Effector memory CD4-positive, alpha-beta T cell (primary cell): Measurements from ENCODE around the gene MCM9.

ENCODE experiments used
- DNase-seq, 3 donors: peaks; one replicate each; pipeline ENCODE4 v3.0.0-alpha.2; 2020
- H3K27ac ChIP-seq: 2 replicates; pipeline ENCODE4 v1.7.0; 2013; ENCODE audit warnings: mild to moderate bottlenecking, low read length, moderate library complexity; ENCODE audit not compliant: insufficient read depth, poor library complexity, severe bottlenecking
- H3K27me3 ChIP-seq: replicated peaks from 2 replicates; pipeline ENCODE4 v1.7.0; 2013; ENCODE audit warnings: mild to moderate bottlenecking, low read length; ENCODE audit not compliant: insufficient read depth, control insufficient read depth, poor library complexity, severe bottlenecking
- H3K36me3 ChIP-seq: 2 replicates; pipeline ENCODE4 v1.7.0; 2013; ENCODE audit warnings: mild to moderate bottlenecking, low read length, moderate library complexity; ENCODE audit not compliant: control insufficient read depth, insufficient read depth
- H3K4me1 ChIP-seq: 2 replicates; pipeline ENCODE4 v1.7.0; 2013; ENCODE audit warnings: low read length, mild to moderate bottlenecking; ENCODE audit not compliant: control insufficient read depth, insufficient read depth, poor library complexity, severe bottlenecking
- H3K4me3 ChIP-seq: 2 replicates; pipeline ENCODE4 v1.7.0; 2013; ENCODE audit warnings: low read length, low read depth, mild to moderate bottlenecking; ENCODE audit not compliant: insufficient read depth, poor library complexity, severe bottlenecking
- H3K9me3 ChIP-seq: 2 replicates; pipeline ENCODE4 v1.7.0; 2013; ENCODE audit warnings: mild to moderate bottlenecking, low read length, moderate library complexity; ENCODE audit not compliant: control insufficient read depth

Gene MCM9

GRCh38 chr6:118913161-118913560 lies 21.8 kb downstream of the MCM9 start:
- H3K36me3 ChIP-seq = peaks cover 60% of the 10 kb centered on the region
- no peak overlapping the region for H3K27ac ChIP-seq
- no peaks in the 10 kb centered on the region for H3K4me1 ChIP-seq
- DNase-seq = no peak
- H3K4me3 ChIP-seq = no peak overlapping the region
- no peaks in the 10 kb centered on the region for H3K9me3 ChIP-seq
- H3K27me3 ChIP-seq = no peaks in the 10 kb centered on the region

GRCh38 chr6:118912646-118913045 lies 22.3 kb downstream of the MCM9 start:
- Histone ChIP-seq H3K4me1 (no peaks in the 10 kb centered on the region), H3K27ac (no peak overlapping the region), H3K9me3 (no peaks in the 10 kb centered on the region), H3K27me3 (no peaks in the 10 kb centered on the region), H3K4me3 (no peak overlapping the region), H3K36me3 (peaks cover 61% of the 10 kb centered on the region)
- no peak for DNase-seq

DNA sequence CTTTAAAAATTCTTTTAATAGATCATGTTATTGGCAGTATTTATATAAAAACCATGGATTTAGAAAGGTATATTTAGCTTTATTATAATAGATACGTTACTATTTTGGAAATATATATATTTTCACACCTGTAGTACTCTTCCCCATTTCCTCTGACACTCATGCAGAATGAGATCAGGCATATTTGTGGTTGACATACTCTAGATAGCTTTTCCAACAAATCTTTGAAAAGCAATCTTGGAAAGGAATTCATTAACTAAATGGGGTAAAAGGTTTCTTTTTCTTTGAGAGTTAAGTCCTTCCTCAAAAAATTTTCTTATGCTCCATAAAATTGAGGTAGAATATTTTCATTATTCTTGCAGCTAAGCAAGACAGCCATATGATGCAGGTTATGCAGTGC lies 26.5 kb downstream of the MCM9 start:
- H3K9me3 ChIP-seq = no peaks in the 10 kb centered on the region
- no peaks in the 10 kb centered on the region for H3K4me1 ChIP-seq
- H3K36me3 ChIP-seq = peaks cover 59% of the 10 kb centered on the region
- DNase-seq = no peak
- H3K4me3 ChIP-seq = no peak overlapping the region
- H3K27me3 ChIP-seq = no peaks in the 10 kb centered on the region
- H3K27ac ChIP-seq = no peak overlapping the region

DNA sequence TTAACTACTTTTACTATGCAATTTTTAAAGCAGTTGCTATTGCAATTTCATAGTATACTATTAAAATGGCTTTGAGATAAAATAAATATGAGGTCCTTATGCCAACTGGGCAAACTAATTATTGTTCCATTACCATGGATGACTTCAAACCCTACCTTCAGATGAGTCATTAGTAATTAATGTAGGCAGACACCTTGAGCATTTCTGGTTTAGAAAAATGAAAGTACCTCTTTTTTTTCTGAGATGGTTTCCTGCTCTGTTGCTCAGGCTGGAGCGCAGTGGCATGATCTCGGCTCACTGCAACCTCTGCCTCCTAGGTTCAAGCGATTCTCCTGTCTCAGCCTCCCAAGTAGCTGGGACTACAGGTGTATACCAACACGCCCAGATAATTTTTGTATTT lies 29.1 kb downstream of the MCM9 start:
- peaks cover 4% of the 10 kb centered on the region for H3K4me1 ChIP-seq
- peaks cover 50% of the 10 kb centered on the region for H3K36me3 ChIP-seq
- H3K9me3 ChIP-seq = no peaks in the 10 kb centered on the region
- DNase-seq = no peak
- no peak overlapping the region for H3K4me3 ChIP-seq
- H3K27me3 ChIP-seq = no peaks in the 10 kb centered on the region
- H3K27ac ChIP-seq = no peak overlapping the region

- Histone ChIP-seq H3K27ac (no peak overlapping the region), H3K4me3 (no peak overlapping the region), H3K27me3 (no peaks in the 10 kb centered on the region), H3K9me3 (no peaks in the 10 kb centered on the region), H3K4me1 (peaks cover 7% of the 10 kb centered on the region), H3K36me3 (peaks cover 43% of the 10 kb centered on the region)
- DNase-seq = no peak
These were observed 29.9 kb downstream of the MCM9 start for GRCh38 chr6:118905084-118905483.

- Histone ChIP-seq H3K36me3 (peaks cover 41% of the 10 kb centered on the region), H3K4me1 (peaks cover 14% of the 10 kb centered on the region)
- no peak for DNase-seq
These were observed 31.3 kb downstream of the MCM9 start for GRCh38 chr6:118903691-118904090.

GRCh38 chr6:118903138-118903537 lies 31.8 kb downstream of the MCM9 start:
- Histone ChIP-seq H3K9me3 (no peaks in the 10 kb centered on the region), H3K27me3 (no peaks in the 10 kb centered on the region), H3K36me3 (peaks cover 35% of the 10 kb centered on the region), H3K4me1 (peaks cover 15% of the 10 kb centered on the region), H3K4me3 (no peak overlapping the region), H3K27ac (no peak overlapping the region)
- DNase-seq = no peak

More at GRCh38 chr6:118903691-118904090, 31.3 kb downstream of the MCM9 start:
- Histone ChIP-seq H3K27ac (no peak overlapping the region), H3K9me3 (no peaks in the 10 kb centered on the region), H3K4me3 (no peak overlapping the region), H3K27me3 (no peaks in the 10 kb centered on the region)

- Histone ChIP-seq H3K27me3 (no peaks in the 10 kb centered on the region), H3K9me3 (no peaks in the 10 kb centered on the region), H3K36me3 (peaks cover 31% of the 10 kb centered on the region), H3K4me1 (peaks cover 15% of the 10 kb centered on the region), H3K27ac (no peak overlapping the region), H3K4me3 (no peak overlapping the region)
- no peak for DNase-seq
These were observed 32.2 kb downstream of the MCM9 start for GRCh38 chr6:118902726-118903125.

DNA sequence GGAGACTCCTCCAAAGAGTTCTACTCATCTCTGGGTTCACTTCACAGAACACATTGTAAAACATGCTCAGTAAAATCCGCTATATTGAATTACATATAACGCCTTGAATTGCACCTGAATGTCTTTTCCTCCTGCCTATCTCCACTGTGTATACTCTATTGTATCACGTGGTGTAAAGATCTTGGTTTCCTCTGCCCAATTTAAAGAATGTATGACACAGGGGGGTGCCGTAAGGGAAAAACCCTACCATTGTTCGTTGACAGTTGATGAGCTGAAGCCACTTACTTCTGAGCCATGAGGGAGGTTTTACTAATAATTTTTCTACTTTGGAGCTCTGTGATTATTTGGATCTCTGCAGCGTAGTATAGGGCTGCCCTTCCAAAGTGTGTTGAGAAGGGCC lies 35.0 kb downstream of the MCM9 start:
- no peaks in the 10 kb centered on the region for H3K27me3 ChIP-seq
- H3K9me3 ChIP-seq = no peaks in the 10 kb centered on the region
- DNase-seq = no peak
- H3K27ac ChIP-seq = peak overlapping the region; percentile 5
- peaks cover 24% of the 10 kb centered on the region for H3K36me3 ChIP-seq
- H3K4me1 ChIP-seq = peaks cover 20% of the 10 kb centered on the region
- H3K4me3 ChIP-seq = no peak overlapping the region

- H3K9me3 ChIP-seq = no peaks in the 10 kb centered on the region
- no peak overlapping the region for H3K27ac ChIP-seq
- no peaks in the 10 kb centered on the region for H3K27me3 ChIP-seq
- peaks cover 25% of the 10 kb centered on the region for H3K4me1 ChIP-seq
- no peak for DNase-seq
- H3K36me3 ChIP-seq = peaks cover 10% of the 10 kb centered on the region
- no peak overlapping the region for H3K4me3 ChIP-seq
These were observed 37.6 kb downstream of the MCM9 start for GRCh38 chr6:118897386-118897785.
